HG03159 (cell line): ENCODE results near the gene ZCCHC14.
"Not testable (repeated sequence)": the region's sequence is repeated elsewhere in the genome, so short reads cannot be mapped to it uniquely, and the experiment has no call there.

Source experiments
- ATAC-seq: cut with Tn5 transposase; IDR thresholded peaks from one replicate; pipeline ENCODE4 v1.9.1; 2021; ENCODE audit warnings: mild to moderate bottlenecking, moderate library complexity; ENCODE audit not compliant: unreplicated experiment

Gene ZCCHC14

DNA sequence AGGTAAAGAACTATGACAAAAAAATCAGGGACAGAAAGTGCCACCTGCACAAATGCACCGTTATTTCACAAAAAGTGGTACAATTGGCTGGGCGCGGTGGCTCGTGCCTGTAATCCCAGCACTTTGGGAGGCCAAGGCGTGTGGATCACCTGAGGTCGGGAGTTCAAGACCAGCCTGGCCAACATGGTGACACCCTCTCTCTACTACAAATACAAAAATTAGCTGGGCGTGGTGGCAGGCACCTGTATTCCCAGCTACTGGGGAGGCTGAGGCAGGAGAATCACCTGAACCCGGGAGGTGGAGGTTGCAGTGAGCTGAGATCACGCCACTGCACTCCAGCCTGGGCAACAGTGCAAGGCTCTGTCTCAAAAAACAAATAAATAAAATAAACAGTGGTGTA lies 102.9 kb downstream of the ZCCHC14 start:
- not testable (repeated sequence) for ATAC-seq

DNA sequence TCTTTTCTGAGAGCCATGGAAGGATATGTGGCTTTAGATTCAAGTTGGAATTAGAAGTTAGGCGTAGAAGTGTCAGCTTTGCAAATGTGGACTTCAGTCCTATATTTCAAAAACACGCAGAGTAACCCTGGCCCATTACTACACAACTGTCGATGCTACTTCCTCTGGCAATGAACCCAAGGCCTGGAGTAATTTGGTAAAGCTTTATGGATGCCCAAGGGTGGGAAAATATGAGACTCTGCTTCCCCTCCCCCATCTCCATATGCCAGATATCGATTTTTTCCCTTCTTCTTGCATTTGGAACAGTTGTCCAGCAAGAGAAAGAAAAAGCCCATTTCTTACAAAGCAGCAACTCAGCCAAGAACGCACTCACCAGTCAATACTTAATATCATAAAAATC lies 103.6 kb downstream of the ZCCHC14 start:
- no peak for ATAC-seq

DNA sequence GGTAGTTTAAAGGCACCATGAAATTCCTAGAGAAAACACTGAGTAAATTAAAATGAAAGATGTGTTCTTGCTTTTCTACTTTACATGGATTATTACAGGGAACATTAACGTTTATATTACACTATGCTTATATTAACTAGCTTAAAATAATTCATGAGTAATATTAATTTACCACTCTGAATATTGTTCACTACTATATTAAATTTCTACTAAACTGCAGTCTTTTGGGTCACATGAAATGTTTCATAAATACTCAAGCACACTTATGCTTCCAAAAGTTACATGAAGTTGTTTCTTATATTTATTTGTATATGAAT lies 104.0 kb downstream of the ZCCHC14 start:
- no peak for ATAC-seq

DNA sequence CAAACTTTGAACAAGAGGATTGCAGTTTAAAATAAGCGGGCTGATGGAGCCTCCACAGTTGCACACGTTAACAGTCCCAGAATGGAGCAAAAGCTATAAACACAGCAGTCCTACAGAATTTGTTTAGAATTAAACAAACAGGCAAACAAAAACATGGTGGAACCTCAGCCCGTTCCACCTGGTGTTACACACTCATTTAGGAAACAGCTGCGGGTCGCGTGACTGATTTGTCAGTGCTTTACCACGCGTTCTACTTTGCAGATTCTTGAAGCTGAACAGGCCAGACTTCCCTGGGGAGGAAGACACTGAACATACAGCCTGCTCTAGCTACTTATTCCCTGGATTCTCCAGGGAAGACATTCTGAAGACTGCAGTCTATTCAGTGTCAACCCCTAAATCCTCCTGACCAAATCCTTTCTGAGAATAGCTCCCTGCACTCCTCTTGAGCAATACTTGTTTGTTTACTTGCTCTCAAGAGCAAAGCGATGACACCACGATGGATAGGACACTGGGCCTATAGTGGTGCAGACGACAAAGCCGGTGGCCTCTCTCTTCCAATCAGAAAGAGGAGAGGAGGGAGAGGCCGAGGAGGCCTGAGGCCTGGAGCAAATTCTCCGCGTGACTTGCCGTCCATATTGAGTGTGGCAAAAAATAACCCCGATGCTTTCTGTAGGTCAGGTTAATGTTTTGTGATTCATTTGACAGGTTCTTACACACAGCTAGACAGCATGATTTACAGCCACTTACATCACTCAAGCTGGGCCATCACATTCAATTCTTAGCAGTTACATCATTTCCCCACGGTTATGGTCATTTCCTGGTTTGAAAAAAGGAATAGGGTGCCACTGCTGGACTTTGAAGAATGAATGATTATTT lies 104.6 kb downstream of the ZCCHC14 start:
- ATAC-seq: peak; percentile 51

DNA sequence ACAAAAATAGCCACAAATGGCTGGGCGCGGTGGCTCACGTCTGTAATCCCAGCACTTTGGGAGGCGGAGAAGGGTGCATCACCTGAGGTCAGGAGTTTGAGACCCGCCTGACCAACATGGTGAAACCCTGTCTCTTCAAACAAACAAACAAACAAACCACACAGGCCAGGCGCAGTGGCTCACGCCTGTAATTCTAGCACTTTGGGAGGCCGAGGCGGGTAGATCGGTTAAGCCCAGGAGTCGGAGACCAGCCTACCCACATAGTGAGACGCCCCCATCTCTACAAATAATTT lies 108.0 kb downstream of the ZCCHC14 start:
- not testable (repeated sequence) for ATAC-seq

DNA sequence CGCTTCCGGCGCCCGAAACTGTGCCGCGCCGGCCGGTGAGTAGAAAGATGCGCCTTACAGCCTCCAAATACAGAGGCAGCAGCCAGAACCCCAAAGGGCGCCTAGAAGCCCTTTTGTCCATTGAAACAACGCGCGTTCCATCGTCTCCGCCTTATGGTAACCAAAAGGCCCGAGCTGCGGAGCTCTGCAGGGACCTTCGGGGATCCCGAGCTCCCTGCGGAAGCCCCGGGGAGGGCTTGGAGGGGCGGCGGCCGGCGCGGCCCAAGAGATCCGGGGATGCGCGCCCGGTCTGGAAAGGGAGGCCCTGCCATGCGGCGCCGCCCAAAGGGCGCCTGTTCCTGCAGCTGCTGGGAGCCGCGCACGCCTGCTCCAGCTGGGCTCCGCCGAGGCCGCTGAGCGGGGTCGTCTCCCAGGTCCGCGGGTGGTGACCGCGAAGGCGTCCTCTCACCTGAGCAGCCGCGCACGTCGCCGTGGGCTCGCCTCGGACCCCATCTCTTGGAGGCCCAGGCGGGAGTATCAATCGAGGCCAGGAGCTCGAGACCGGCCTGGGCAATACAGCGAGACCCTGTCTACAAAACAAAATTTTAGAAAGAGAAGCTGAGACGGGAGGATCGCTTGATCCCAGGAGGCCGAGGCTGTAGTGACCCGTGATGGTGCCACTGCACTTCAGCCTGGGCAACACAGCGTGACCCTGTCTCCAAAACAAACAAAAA lies 108.5 kb downstream of the ZCCHC14 start:
- ATAC-seq: peak; percentile 31

DNA sequence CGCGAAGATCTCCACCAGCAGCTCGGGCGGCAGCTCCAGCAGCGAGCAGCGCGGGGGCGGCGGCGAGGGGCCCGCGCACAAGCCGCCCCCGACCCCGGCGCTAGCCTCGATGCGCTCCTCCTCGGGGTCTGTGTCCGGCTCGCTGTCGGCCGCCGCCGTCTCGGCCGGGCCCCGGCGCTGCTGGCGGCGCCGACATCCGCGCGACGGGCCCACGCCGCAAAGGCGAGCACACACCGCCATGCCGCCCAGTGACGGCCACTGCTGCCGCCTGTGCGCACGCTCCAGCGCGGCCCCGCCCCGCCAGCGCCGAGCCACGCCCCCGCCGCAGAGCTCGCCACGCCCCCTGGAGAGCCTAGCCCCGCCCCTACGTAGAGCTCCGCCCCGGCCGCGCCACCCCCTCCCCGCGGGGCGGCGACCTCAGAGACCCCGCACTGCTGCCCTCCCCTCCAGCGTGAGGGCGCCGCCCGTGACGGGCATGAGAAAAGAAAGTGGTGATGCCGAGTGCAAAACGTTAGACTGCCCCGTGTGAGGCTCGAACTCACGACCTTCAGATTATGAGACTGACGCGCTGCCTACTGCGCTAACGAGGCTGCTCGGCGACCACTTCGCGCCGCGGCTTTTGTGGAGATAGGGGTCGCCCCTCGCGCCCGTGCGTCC lies 109.2 kb downstream of the ZCCHC14 start, which contains the start of gene FBXO31:
TSS of gene FBXO31 (minus strand) at position 272 of the 657 bp plus-strand sequence. CDS start at position 240, 32 bp downstream.
- peak; percentile 44 for ATAC-seq

DNA sequence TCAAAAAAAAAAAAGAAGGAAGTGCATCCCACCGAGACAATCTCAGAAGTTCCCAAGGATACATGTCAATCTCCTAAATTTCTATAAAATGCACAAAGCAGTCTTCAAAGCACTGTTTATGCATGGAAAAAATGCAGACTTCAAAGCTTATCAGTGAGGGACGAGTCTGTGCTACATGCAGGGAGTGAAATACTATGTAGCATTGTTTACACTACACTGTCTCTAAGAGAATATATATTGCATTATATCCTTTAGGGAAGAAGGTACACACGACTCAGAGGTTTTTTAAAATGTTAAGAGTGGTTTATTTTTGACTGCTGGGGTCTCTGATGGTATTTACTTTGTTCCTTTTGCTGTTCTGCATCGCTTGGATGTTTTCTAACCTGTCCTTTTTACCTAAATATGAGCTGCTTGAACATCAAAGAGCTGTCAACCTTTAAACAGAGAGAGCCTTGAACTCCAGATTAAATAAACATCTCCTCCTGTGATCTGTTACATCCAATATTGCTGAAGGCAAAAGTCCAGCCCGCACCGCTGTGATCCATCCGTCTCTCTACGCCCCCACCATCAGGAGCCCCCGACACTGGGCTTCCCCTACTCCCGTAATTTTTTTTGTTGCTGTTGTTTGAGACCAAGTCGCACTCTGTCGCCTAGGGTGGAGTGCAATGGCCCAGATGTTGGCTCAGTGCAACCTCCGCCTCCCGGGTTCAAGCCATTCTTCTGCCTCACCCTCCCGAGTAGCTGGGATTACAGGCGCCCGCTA lies 110.6 kb downstream of the ZCCHC14 start:
- no peak for ATAC-seq

DNA sequence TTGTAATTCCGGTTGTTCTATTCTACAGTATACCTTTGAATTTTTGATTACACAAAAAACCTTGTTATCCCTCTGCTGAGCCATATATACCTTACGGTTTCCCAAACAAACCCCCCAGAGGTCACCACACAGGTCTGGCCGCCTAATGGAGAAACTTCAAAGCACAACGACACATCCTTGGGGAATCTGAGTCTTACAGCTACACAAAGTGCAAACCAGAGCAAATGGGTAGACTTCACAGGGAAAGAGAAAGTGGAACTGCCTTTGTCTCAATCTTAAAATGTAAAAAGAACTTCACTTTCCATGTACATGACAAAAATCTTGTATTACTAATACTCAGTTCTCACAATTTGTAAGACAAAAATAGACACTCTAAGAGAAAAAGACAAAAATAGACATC lies 111.9 kb downstream of the ZCCHC14 start:
- ATAC-seq: no peak

DNA sequence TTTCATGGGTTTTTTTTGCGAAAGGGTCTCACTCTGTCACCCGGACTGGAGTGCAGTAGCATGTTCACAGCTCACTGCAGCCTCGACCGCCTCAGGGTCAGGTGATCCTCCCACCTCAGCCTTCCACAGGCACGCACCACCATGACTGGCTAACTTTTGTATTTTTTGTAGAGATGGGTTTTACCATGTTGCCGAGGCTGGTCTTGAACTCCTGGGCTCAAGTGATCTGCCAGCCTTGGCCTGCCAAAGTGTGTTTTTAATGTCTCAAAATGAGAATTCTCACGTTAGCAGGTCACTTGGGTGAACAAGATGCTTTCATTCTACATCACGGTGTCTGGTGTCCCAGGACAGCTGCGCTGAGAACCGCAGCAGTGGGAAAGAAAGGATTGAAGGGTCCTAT lies 112.4 kb downstream of the ZCCHC14 start:
- no peak for ATAC-seq

DNA sequence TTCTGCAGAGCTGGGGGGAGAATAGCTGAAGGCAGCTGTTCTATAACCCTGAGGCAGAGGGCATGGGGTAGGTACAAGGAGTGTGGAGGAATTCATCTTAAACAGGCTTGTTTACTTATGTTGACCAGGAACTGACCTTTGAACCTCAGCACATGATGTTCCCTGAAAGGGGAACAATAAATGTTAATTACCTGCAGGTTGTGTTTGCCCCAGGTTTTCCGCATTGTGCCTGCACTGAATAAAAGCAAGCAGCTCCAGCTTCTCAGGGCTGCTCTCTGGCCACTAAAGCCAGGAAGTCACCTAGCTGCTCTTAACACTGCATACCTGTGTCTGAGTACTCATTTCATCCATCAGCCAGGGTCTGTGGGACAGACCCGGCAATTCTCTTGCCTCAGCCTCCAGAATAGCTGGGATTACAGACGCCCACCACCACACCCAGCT lies 113.5 kb downstream of the ZCCHC14 start:
- ATAC-seq: not testable (repeated sequence)

DNA sequence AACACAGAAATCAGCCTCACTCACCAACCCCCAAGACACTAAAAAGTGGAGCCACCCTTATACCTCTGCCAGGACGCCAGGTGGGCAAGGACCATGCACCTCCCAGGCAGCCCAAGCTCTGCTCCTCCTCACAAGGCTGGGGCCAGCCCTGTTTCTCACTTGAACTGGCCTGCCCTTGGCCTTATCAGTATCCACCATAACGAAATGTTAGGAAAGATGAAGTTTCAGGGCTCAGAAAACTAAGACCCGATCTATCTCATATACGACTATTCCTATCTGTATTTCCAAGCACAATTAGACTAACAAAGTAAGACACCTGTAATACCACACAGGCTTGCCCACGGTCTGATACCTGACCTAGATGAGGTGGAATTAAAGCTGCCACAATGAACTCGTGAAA lies 116.2 kb downstream of the ZCCHC14 start:
- ATAC-seq: no peak

DNA sequence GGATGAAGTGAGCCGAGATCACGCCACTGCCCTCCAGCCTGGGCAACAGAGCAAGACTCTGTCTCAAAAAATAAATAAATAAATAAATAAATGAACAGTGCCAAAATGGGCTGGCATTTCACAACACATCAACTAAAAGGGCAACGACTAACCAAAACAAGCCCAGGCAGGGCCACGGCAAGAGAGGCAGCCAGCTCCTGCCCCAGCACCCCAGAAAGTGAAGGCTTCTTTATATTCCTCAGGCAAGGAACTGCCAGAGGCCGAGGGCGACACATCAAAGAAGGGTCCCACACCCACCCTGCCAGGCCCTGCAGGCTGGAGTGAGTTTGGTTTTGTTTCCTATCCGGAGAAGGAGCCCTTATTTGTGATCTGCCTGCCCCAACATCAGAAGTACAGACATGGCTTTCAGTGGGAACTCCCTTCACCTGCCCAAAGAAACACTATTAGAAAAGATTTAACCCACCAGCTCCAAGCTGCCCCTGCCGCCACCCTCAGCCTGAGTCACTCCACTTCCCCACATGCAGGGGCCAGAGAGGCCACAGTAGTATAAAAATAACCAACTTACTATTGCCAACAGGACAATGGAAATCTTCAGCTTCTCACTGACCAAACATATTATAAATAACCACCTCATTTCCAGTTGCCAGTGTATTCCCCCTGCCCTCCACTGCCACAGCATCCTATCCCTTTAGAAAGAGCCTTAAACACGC lies 117.2 kb downstream of the ZCCHC14 start:
- no peak for ATAC-seq

DNA sequence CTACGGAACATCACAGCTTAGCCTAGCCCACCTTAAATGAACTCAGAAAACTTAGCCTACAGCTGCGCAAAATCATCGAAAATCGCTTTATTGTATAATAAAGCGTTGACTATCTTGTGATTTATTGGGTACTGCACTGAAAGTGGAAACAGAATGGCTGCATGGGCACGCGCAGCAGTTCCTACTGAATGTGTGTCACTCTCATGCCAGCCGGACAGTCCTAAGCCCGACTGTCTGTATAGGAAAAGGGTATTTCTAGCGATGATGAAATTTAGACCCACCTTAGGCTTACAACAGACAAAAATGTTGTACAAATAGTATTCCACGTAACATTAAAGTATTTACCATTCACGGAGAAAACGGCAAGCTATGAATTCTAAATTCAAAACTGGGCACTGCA lies 118.5 kb downstream of the ZCCHC14 start:
- ATAC-seq: no peak

DNA sequence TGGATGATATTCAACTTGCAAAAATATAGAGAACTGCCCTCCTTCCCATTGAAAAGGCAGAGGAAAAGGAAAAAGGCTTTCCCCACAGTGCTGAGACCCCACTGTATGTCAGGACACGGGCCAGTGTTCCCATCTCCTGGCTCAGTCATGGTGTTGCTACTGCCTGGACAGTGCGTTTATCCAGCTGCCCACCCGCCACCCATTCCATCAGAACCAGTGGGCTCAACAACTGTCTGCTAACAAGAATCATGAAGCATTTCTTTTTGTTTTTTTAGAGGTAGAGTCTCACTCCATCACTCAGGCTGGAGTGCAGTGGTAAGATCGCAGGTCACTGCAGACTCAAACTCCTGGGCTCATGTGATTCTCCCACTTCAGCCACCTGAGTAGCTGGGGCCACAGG lies 120.5 kb downstream of the ZCCHC14 start:
- no peak for ATAC-seq

DNA sequence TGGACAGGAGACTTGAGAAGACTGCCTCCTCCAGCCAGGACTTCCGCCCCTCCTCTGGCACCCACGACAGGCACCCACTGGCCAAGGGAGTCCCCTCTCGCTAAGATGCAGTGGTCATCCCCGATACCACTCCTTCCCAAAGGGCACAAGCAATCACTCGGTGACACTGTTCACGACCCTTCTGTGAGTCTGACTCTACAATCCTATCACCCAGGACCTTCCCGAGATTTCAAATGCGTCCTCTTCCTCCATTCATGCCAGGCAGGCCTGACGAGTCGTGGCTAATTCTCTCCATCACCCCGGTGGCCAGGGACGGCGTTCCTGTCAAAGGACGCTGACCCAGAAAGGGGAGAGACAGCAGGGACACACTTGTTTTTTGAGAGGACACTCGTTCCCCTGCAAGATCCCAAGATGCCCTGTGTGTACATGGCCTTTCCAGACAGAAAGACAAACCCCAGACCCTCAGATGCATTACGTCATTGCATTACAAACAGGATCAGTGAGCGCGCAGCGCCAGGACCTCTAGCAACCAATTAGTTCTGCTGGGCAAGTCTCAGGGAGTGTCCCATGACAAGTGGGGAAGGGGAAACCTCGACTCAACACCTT lies 121.5 kb downstream of the ZCCHC14 start:
- no peak for ATAC-seq

DNA sequence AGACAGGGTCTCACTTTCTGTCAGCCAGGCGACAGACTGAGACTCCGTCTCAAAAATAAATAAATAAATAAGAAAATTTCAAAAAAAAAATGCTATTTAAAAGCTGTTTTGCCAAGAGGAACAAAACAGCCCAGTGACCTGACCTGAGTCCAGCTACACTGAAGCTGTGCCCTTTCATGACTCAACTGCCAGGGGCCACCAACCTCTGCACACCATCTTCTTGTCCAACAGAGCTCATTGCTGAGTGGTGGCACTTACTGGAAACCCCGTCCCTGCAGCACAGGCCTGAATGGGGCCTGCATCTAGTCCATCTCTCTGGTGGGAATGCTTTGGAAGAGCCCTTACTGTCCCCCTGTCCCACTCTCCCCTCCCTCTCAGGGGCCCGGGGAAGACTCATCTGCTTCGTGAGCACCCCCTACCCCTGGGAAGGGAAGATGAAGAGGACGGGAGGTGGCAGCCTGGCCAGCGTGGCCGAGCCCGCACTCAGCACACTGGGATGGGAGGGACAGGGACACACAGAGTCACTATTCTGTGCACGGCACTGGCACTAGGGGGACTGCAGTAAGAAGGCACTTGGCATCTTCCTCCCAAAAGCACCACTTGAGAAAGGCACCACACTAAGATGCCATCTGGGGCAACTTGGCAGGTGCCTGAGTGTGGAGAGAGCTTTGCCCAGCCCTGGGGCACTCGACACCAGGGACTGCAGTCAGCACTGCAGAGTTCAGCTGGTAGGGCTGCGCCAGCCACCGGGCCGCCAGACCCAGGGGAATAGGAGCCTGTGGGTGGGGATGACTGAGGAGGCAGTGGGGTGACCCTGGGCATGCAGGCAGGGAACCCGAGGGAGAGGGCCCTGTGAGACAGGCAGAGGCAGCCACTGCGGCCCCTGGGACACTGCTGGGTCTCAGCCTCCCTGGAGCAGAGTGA lies 122.8 kb downstream of the ZCCHC14 start:
- no peak for ATAC-seq

DNA sequence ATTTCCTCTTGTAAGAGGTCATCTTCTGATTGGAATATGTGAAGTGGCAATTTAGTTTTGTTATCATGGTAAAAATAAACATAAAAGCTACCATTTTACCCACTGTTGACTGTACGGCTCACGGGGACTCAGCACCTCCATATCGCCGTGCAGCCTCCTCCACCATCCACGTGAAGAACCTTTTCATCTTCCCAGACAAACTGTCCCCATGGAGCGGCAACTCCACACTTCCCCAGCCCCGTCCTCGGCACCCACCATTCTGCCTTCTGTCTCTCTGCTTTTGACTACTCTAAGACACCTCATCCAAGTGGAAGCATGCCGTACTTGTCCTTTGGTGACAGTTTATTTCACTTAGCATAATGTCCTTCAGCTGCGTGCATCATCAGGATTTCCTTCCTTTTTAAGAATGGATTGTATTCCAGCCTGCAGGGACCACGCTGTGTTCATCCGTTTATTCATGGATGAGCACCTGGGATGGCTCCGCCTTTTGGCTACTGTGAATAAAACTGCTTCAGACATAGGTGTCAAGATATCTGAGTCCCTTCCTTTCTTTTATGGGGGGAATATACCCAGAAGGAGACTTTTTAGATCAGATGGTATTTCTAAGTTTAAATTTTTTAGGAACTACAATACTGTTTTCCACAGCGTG lies 123.6 kb downstream of the ZCCHC14 start:
- ATAC-seq: no peak
